Liver (tissue), 9 donors: Measurements from ENCODE around the gene JADE3. TPM values are rescaled to one million over a fixed set of nuclear protein-coding genes. Genes with fewer than 3 reads are reported as not detected.

Source experiments
- DNase-seq: peaks from one replicate; pipeline ENCODE4 v3.0.0-alpha.2; 2017; ENCODE audit warnings: low spot score
- H3K27ac ChIP-seq, 2 donors: one replicate each; pipeline ENCODE4 v1.7.0; 2013; ENCODE audit warnings: inconsistent platforms in 2 of 2, low read length in 2 of 2, control low read depth in 1 of 2, low read depth in 1 of 2, mild to moderate bottlenecking in 1 of 2
- H3K27me3 ChIP-seq, 4 donors: one replicate each; pipeline versions ENCODE4 v1.6.1 to v1.7.0; 2013; ENCODE audit warnings: low read length in 3 of 4, inconsistent platforms in 1 of 4, mild to moderate bottlenecking in 1 of 4, moderate library complexity in 1 of 4; ENCODE audit not compliant: control insufficient read depth in 4 of 4, insufficient read depth in 4 of 4
- H3K36me3 ChIP-seq, 4 donors: one replicate each; pipeline versions ENCODE4 v1.6.1 to v1.7.0; 2013; ENCODE audit warnings: low read length in 3 of 4, mild to moderate bottlenecking in 3 of 4, low read depth in 1 of 4, moderate library complexity in 1 of 4; ENCODE audit not compliant: control insufficient read depth in 4 of 4, insufficient read depth in 3 of 4
- H3K4me1 ChIP-seq, 4 donors: one replicate each; pipeline versions ENCODE4 v1.6.1 to v1.7.0; 2013; ENCODE audit warnings: low read length in 3 of 4, mild to moderate bottlenecking in 3 of 4, moderate library complexity in 1 of 4; ENCODE audit not compliant: control insufficient read depth in 4 of 4, insufficient read depth in 4 of 4
- H3K4me3 ChIP-seq, 3 donors: one replicate each; pipeline versions ENCODE4 v1.6.1 to v1.7.0; 2013; ENCODE audit warnings: low read length in 3 of 3, control low read depth in 1 of 3, low read depth in 1 of 3, mild to moderate bottlenecking in 1 of 3
- H3K9ac ChIP-seq, 2 donors: one replicate each; pipeline ENCODE4 v1.7.0; 2013; ENCODE audit warnings: low read length in 2 of 2, mild to moderate bottlenecking in 2 of 2, moderate library complexity in 2 of 2, control low read depth in 1 of 2, low read depth in 1 of 2
- H3K9me3 ChIP-seq, 4 donors: one replicate each; pipeline versions ENCODE4 v1.6.1 to v1.7.0; 2013; ENCODE audit warnings: low read length in 3 of 4; ENCODE audit not compliant: control insufficient read depth in 4 of 4
- ATF3 ChIP-seq: IDR thresholded peaks from 2 replicates; pipeline ENCODE4 v1.6.1; 2016; ENCODE audit warnings: antibody characterized with exemption
- CTCF ChIP-seq: fragments of 150-350 bp; IDR thresholded peaks from 2 replicates; pipeline ENCODE4 v1.5.1; 2017; ENCODE audit warnings: improper control_type of control experiment, low read depth, low read length; ENCODE audit not compliant: missing input control
- EGR1 ChIP-seq, 2 donors: IDR thresholded peaks; 2 replicates each; pipeline ENCODE4 v1.6.1; 2016 to 2018; ENCODE audit warnings: antibody characterized with exemption in 2 of 2, low read depth in 2 of 2
- FOXA1 ChIP-seq: IDR thresholded peaks from 2 replicates; pipeline ENCODE4 v1.6.1; 2016; ENCODE audit warnings: antibody characterized with exemption
- HNF4A ChIP-seq, 2 donors: conservative IDR thresholded peaks; 2 replicates each; pipeline ENCODE4 v1.6.1; 2016; ENCODE audit warnings: antibody characterized with exemption in 2 of 2, mild to moderate bottlenecking in 2 of 2
- HNF4G ChIP-seq: IDR thresholded peaks from 2 replicates; pipeline ENCODE4 v1.6.1; 2016; ENCODE audit warnings: antibody characterized with exemption
- JUND ChIP-seq, 2 donors: IDR thresholded peaks; 2 replicates each; pipeline ENCODE4 v1.6.1; 2016; ENCODE audit warnings: antibody characterized with exemption in 2 of 2
- MAX ChIP-seq: IDR thresholded peaks from 2 replicates; pipeline ENCODE4 v1.6.1; 2016; ENCODE audit warnings: antibody characterized with exemption
- NR2F2 ChIP-seq: IDR thresholded peaks from 2 replicates; pipeline ENCODE4 v1.6.1; 2016; ENCODE audit warnings: antibody characterized with exemption
- RAD21 ChIP-seq, 2 donors: IDR thresholded peaks; 2 replicates each; pipeline ENCODE4 v1.6.1; 2016; ENCODE audit warnings: antibody characterized with exemption in 2 of 2, mild to moderate bottlenecking in 2 of 2
- RXRA ChIP-seq, 2 donors: IDR thresholded peaks; 2 replicates each; pipeline ENCODE4 v1.6.1; 2017 to 2018; ENCODE audit warnings: antibody characterized with exemption in 2 of 2, mild to moderate bottlenecking in 1 of 2
- SP1 ChIP-seq: IDR thresholded peaks from 2 replicates; pipeline ENCODE4 v1.6.1; 2018; ENCODE audit warnings: antibody characterized with exemption, mild to moderate bottlenecking
- TAF1 ChIP-seq: conservative IDR thresholded peaks from 2 replicates; pipeline ENCODE4 v1.6.1; 2016; ENCODE audit warnings: antibody characterized with exemption, mild to moderate bottlenecking
- YY1 ChIP-seq: IDR thresholded peaks from 2 replicates; pipeline ENCODE4 v1.6.1; 2016; ENCODE audit warnings: antibody characterized with exemption, mild to moderate bottlenecking
- ZBTB33 ChIP-seq: IDR thresholded peaks from 2 replicates; pipeline ENCODE4 v1.6.1; 2016; ENCODE audit warnings: antibody characterized with exemption
- WGBS: extraction: QIAGEN DNeasy Blood & Tissue Kit; methylation state at CpG from one replicate; pipeline ENCODE4 v1.1.7; 2013; 5-methylcytosine and 5-hydroxymethylcytosine counted together
- polyA plus RNA-seq, 2 donors: library from polyadenylated mRNA; stranded (reverse) in 1 of 2; unstranded in 1 of 2; fragments of 200-250 nt in 1 of 2; fragments of >200 nt in 1 of 2; fragmentation: Nextera tagmentation in 1 of 2; extraction: Ambion mirVana in 1 of 2; gene quantifications; one replicate each; pipeline versions ENCODE4 v1.2.1 to v1.2.3, GENCODE V29; 2013 to 2015
- total RNA-seq, 2 donors: library from RNA; depleted of rRNA; stranded (reverse); fragments of >200 nt; gene quantifications; one replicate each; pipeline ENCODE4 v1.2.3, GENCODE V29; 2014
- donor health status: healthy.
- donor health status: healthy.
- donor health status: healthy.
- donor health status: healthy.
- donor health status: healthy.

The JADE3 gene
- total and polyA plus RNA-seq, 4 donors = 2.6 to 9.0 (median 5.2) TPM

GRCh38 chrX:47061238-47061919, 149.2 kb downstream of the JADE3 start:
- no peak overlapping the region for H3K27ac ChIP-seq
- TF ChIP-seq HNF4A (conservative IDR thresholded peaks at IDR 0.05) (peak in 1 of 2 donors; percentile 41), MAX (no peak), SP1 (peak; percentile 21), FOXA1 (no peak), RXRA (IDR thresholded peaks at IDR 0.05) (peak; percentile 46 to 72), TAF1 (no peak)
- WGBS = 27% methylated on average over 2 of the region's 2 CpGs
- H3K4me1 ChIP-seq = peaks cover 2 to 32% (median 16%) of the 10 kb centered on the region in 4 donors
- no peak overlapping the region for H3K4me3 ChIP-seq
- H3K9me3 ChIP-seq = no peaks in the 10 kb centered on the region
- no peak for DNase-seq
- peaks cover 0 to 3% (median 0%) of the 10 kb centered on the region in 4 donors for H3K27me3 ChIP-seq
- H3K36me3 ChIP-seq = peaks cover 0 to 2% (median 0%) of the 10 kb centered on the region in 4 donors
- no peak overlapping the region for H3K9ac ChIP-seq

GRCh38 chrX:47063179-47063578, 151.0 kb downstream of the JADE3 start:
- peaks cover 0 to 3% (median 0%) of the 10 kb centered on the region in 4 donors for H3K27me3 ChIP-seq
- H3K4me1 ChIP-seq = peaks cover 2 to 32% (median 16%) of the 10 kb centered on the region in 4 donors
- H3K36me3 ChIP-seq = peaks cover 0 to 2% (median 0%) of the 10 kb centered on the region in 4 donors
- TF ChIP-seq RAD21 (IDR thresholded peaks at IDR 0.05) = no peak
- no peak for TF ChIP-seq HNF4G
- TF ChIP-seq SP1 = peak; percentile 15
- TF ChIP-seq NR2F2 = no peak
- peak in 1 of 2 donors; percentile 16 for TF ChIP-seq RXRA (IDR thresholded peaks at IDR 0.05)
- no peak for TF ChIP-seq ATF3
- no peak for TF ChIP-seq EGR1 (IDR thresholded peaks at IDR 0.05; ENCODE audit: low read depth in 2 of 2)
- TF ChIP-seq ZBTB33 = no peak
- no peak for TF ChIP-seq TAF1
- TF ChIP-seq CTCF = no peak
- no peak for TF ChIP-seq YY1
- no peak for TF ChIP-seq JUND (IDR thresholded peaks at IDR 0.05)
- TF ChIP-seq MAX = no peak
- peak in 1 of 2 donors; percentile 6 for TF ChIP-seq HNF4A (conservative IDR thresholded peaks at IDR 0.05)
- H3K4me3 ChIP-seq = no peak overlapping the region
- 71% methylated on average over 2 of the region's 2 CpGs for WGBS
- H3K27ac ChIP-seq = no peak overlapping the region
- no peak for DNase-seq
- no peak overlapping the region for H3K9ac ChIP-seq
- H3K9me3 ChIP-seq = no peaks in the 10 kb centered on the region
